ENCODE measurements around the gene CD2AP.
"Not testable (repeated sequence)": the region's sequence is repeated elsewhere in the genome, so short reads cannot be mapped to it uniquely, and the experiment has no call there.

CD2AP gene

GRCh38 chr6:47509937-47510336, 32.3 kb downstream of the CD2AP start:
- no peak for DNase-seq

GRCh38 chr6:47512872-47513271, 35.3 kb downstream of the CD2AP start:
- no peak for DNase-seq

GRCh38 chr6:47519279-47519678, 41.7 kb downstream of the CD2AP start:
- no peak for DNase-seq

GRCh38 chr6:47520282-47520681, 42.7 kb downstream of the CD2AP start:
- DNase-seq = no peak

GRCh38 chr6:47521961-47522360, 44.4 kb downstream of the CD2AP start:
- DNase-seq = no peak

GRCh38 chr6:47524136-47524845, 46.7 kb downstream of the CD2AP start:
- no peak for DNase-seq

GRCh38 chr6:47525330-47526057, 47.9 kb downstream of the CD2AP start:
- DNase-seq = no peak

GRCh38 chr6:47527274-47527673, 49.7 kb downstream of the CD2AP start:
- DNase-seq = no peak

- DNase-seq = no peak
These were observed 52.1 kb downstream of the CD2AP start for GRCh38 chr6:47529734-47530133.

- no peak for DNase-seq
These were observed 55.5 kb downstream of the CD2AP start for GRCh38 chr6:47532981-47533585.

GRCh38 chr6:47534063-47534462, 56.5 kb downstream of the CD2AP start:
- no peak for DNase-seq

- no peak for DNase-seq
These were observed 58.0 kb downstream of the CD2AP start for GRCh38 chr6:47535316-47536225.

- DNase-seq = no peak
These were observed 59.3 kb downstream of the CD2AP start for GRCh38 chr6:47536816-47537401.

- no peak for DNase-seq
These were observed 67.6 kb downstream of the CD2AP start for GRCh38 chr6:47545223-47545622.

GRCh38 chr6:47551670-47552069, 74.1 kb downstream of the CD2AP start:
- no peak for DNase-seq

GRCh38 chr6:47552319-47552718, 74.7 kb downstream of the CD2AP start:
- DNase-seq = no peak

GRCh38 chr6:47553243-47553642, 75.7 kb downstream of the CD2AP start:
- not testable (repeated sequence) for DNase-seq

GRCh38 chr6:47556459-47556858, 78.9 kb downstream of the CD2AP start:
- DNase-seq = not testable (repeated sequence)

- no peak for DNase-seq
These were observed 85.6 kb downstream of the CD2AP start for GRCh38 chr6:47563162-47563561.

- DNase-seq = not testable (repeated sequence)
These were observed 89.0 kb downstream of the CD2AP start for GRCh38 chr6:47566602-47567001.

- DNase-seq = no peak
These were observed 90.0 kb downstream of the CD2AP start for GRCh38 chr6:47567586-47567985.

GRCh38 chr6:47571488-47571887, 93.9 kb downstream of the CD2AP start:
- DNase-seq = no peak

GRCh38 chr6:47573109-47573508, 95.5 kb downstream of the CD2AP start:
- no peak for DNase-seq

Data from RPMI8226 (cell line).